H1 (cell line): ENCODE results near the gene ZNF598. TPM values are rescaled to one million over a fixed set of nuclear protein-coding genes. Genes with fewer than 3 reads are reported as not detected.
A peak's percentile ranks its signal among the peaks of the same experiment; 100 is the strongest.

Experiments used
- BCL11A ChIP-seq, 2 experiments: IDR thresholded peaks; one replicate each; pipeline ENCODE4 v1.6.1; 2011; ENCODE audit warnings: low read depth in 2 of 2, low read length in 2 of 2, mild to moderate bottlenecking in 2 of 2
- CEBPB ChIP-seq: IDR thresholded peaks from 2 replicates; pipeline ENCODE4 v1.6.1; 2012; ENCODE audit warnings: low read depth, low read length
- CHD1 ChIP-seq: IDR thresholded peaks from 2 replicates; pipeline ENCODE4 v1.6.1; 2012; ENCODE audit warnings: low read depth, low read length, improper control_type of control experiment
- CHD2 ChIP-seq: IDR thresholded peaks from 2 replicates; pipeline ENCODE4 v1.6.1; 2012; ENCODE audit warnings: low read length, improper control_type of control experiment
- CTBP2 ChIP-seq: IDR thresholded peaks from 2 replicates; pipeline ENCODE4 v1.7.0; 2011; ENCODE audit warnings: borderline replicate concordance, mild to moderate bottlenecking, moderate library complexity, mixed read lengths, low read length; ENCODE audit not compliant: insufficient read depth, insufficient read length
- EZH2 ChIP-seq: fragments of 200-600 bp; sonication (generic); IDR thresholded peaks from 2 replicates; pipeline ENCODE4 v1.7.1; 2012; ENCODE audit warnings: low read depth, mild to moderate bottlenecking, moderate library complexity, low read length, inconsistent platforms; ENCODE audit not compliant: severe bottlenecking
- GABPA ChIP-seq: IDR thresholded peaks from 2 replicates; pipeline ENCODE4 v1.6.1; 2011; ENCODE audit warnings: mild to moderate bottlenecking, low read length, moderate library complexity, borderline replicate concordance; ENCODE audit not compliant: insufficient read depth
- KDM4A ChIP-seq: IDR thresholded peaks from one replicate; pipeline ENCODE4 v1.7.1; 2012; ENCODE audit warnings: low read depth, mild to moderate bottlenecking, moderate library complexity, low read length, inconsistent platforms; ENCODE audit not compliant: severe bottlenecking
- KDM5A ChIP-seq: fragments of 200-600 bp; IDR thresholded peaks from 2 replicates; pipeline ENCODE4 v1.7.1; 2012; ENCODE audit warnings: mild to moderate bottlenecking, low read length, inconsistent platforms, mixed read lengths
- MAX ChIP-seq: IDR thresholded peaks from 2 replicates; pipeline ENCODE4 v1.6.1; 2012; ENCODE audit warnings: inconsistent platforms
- NRF1 ChIP-seq: IDR thresholded peaks from 2 replicates; pipeline ENCODE4 v1.6.1; 2011; ENCODE audit warnings: mild to moderate bottlenecking, low read depth, low read length, improper control_type of control experiment
- RAD21 ChIP-seq, 2 experiments: IDR thresholded peaks in 1 of 2; conservative IDR thresholded peaks in 1 of 2; 2 replicates each; pipeline ENCODE4 v1.6.1; 2011; ENCODE audit warnings: low read depth in 2 of 2, low read length in 2 of 2, improper control_type of control experiment in 1 of 2, inconsistent platforms in 1 of 2, mild to moderate bottlenecking in 1 of 2, moderate library complexity in 1 of 2
- RBBP5 ChIP-seq: IDR thresholded peaks from 2 replicates; pipeline ENCODE4 v1.7.1; 2012; ENCODE audit warnings: low read depth, mild to moderate bottlenecking, inconsistent platforms, low read length, moderate library complexity, borderline replicate concordance
- RXRA ChIP-seq: IDR thresholded peaks from 2 replicates; pipeline ENCODE4 v1.6.1; 2011; ENCODE audit warnings: low read depth, mild to moderate bottlenecking, low read length, moderate library complexity; ENCODE audit not compliant: insufficient read depth
- SIN3A ChIP-seq, 2 experiments: IDR thresholded peaks in 1 of 2; conservative IDR thresholded peaks in 1 of 2; 2 replicates each; pipeline ENCODE4 v1.6.1; 2011 to 2012; ENCODE audit warnings: low read length in 2 of 2, improper control_type of control experiment in 1 of 2, low read depth in 1 of 2, mild to moderate bottlenecking in 1 of 2
- SP1 ChIP-seq: IDR thresholded peaks from 2 replicates; pipeline ENCODE4 v1.6.1; 2011; ENCODE audit warnings: low read depth, low read length
- SRF ChIP-seq: IDR thresholded peaks from 2 replicates; pipeline ENCODE4 v1.6.1; 2011; ENCODE audit warnings: mild to moderate bottlenecking, low read depth, low read length, moderate library complexity
- TBP ChIP-seq: IDR thresholded peaks from 2 replicates; pipeline ENCODE4 v1.6.1; 2011; ENCODE audit warnings: low read depth, low read length, improper control_type of control experiment
- TEAD4 ChIP-seq: IDR thresholded peaks from 2 replicates; pipeline ENCODE4 v1.6.1; 2012; ENCODE audit warnings: low read depth, low read length, inconsistent platforms, mixed read lengths
- ZNF274 ChIP-seq: IDR thresholded peaks from 2 replicates; pipeline ENCODE4 v1.7.0; 2012; ENCODE audit warnings: low read length, borderline replicate concordance; ENCODE audit errors: extremely low read depth
- polyA plus RNA-seq, 7 experiments: library from polyadenylated mRNA; depleted of rRNA in 3 of 7; stranded (reverse) in 5 of 7; unstranded in 2 of 7; fragments of >200 nt in 5 of 7; fragments of 200-250 nt in 2 of 7; gene quantifications; 1 replicate in 5 of 7; 2 replicates in 1 of 7; 4 replicates in 1 of 7; pipeline versions ENCODE4 v1.2.1 to v1.2.3, GENCODE V29; 2011 to 2013; ENCODE audit warnings: missing spikeins in 2 of 7, mixed read lengths in 2 of 7
- total RNA-seq: library from RNA; stranded (reverse); fragmentation: NEBNext Ultra II Directional; extraction: Animal tissue kit (Norgen Biotek cat#: 25700); gene quantifications from 2 replicates; pipeline ENCODE4 v1.2.1, GENCODE V29; 2021
- TF ChIP-seq, protein P1 (sequence below): IDR thresholded peaks from 2 replicates; pipeline ENCODE4 v1.6.1; 2012; ENCODE audit warnings: low read length, inconsistent platforms

ZNF598 gene
- total and polyA plus RNA-seq, 2 of the 8 experiments (the other 6 are each of a cell fraction or from before 2014, with no cell fraction given) = 29.3 to 47.6 TPM

- TF ChIP-seq BCL11A (IDR thresholded peaks at IDR 0.05; ENCODE audit: low read depth in 2 of 2, low read length in 2 of 2) (no peak), NRF1 (no peak), SIN3A (conservative IDR thresholded peaks at IDR 0.05 in 1 of 2, IDR thresholded peaks at IDR 0.05 in 1 of 2; ENCODE audit: low read depth in 1 of 2, low read length in 2 of 2) (0 out of 4 replicates have a peak, but pooled peaks of 1 of the 2 experiments have one; percentile 35), GABPA (no peak), ZNF274 (no peak), SP1 (peak; percentile 72; the same call in 1 of the 2 replicates), KDM4A (peak; percentile 56), TBP (no peak), CTBP2 (no peak), EZH2 (no peak), CHD2 (no peak), CEBPB (no peak), KDM5A (no peak), RAD21 (IDR thresholded peaks at IDR 0.05 in 1 of 2, conservative IDR thresholded peaks at IDR 0.05 in 1 of 2; ENCODE audit: low read depth in 2 of 2, low read length in 2 of 2) (peak; percentile 92 to 93), RBBP5 (no peak), CHD1 (no peak), TEAD4 (no peak), MAX (peak; percentile 67), SRF (no peak), RXRA (no peak)
- TF ChIP-seq, protein P1, sequence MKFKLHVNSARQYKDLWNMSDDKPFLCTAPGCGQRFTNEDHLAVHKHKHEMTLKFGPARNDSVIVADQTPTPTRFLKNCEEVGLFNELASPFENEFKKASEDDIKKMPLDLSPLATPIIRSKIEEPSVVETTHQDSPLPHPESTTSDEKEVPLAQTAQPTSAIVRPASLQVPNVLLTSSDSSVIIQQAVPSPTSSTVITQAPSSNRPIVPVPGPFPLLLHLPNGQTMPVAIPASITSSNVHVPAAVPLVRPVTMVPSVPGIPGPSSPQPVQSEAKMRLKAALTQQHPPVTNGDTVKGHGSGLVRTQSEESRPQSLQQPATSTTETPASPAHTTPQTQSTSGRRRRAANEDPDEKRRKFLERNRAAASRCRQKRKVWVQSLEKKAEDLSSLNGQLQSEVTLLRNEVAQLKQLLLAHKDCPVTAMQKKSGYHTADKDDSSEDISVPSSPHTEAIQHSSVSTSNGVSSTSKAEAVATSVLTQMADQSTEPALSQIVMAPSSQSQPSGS = no peak
These were observed 13.7 kb upstream of the ZNF598 start (continued) for GRCh38 chr16:2023092-2024031.
